GM18508 (cell line): ENCODE measurements around the gene CTDSPL.

Source experiments
- ATAC-seq: cut with Tn5 transposase; IDR thresholded peaks from one replicate; pipeline ENCODE4 v1.9.1; 2021; ENCODE audit warnings: moderate number of reproducible peaks; ENCODE audit not compliant: insufficient read depth, unreplicated experiment

CTDSPL gene

GRCh38 chr3:37852771-37853170, 8.9 kb upstream of the CTDSPL start:
- ATAC-seq: no peak

DNA sequence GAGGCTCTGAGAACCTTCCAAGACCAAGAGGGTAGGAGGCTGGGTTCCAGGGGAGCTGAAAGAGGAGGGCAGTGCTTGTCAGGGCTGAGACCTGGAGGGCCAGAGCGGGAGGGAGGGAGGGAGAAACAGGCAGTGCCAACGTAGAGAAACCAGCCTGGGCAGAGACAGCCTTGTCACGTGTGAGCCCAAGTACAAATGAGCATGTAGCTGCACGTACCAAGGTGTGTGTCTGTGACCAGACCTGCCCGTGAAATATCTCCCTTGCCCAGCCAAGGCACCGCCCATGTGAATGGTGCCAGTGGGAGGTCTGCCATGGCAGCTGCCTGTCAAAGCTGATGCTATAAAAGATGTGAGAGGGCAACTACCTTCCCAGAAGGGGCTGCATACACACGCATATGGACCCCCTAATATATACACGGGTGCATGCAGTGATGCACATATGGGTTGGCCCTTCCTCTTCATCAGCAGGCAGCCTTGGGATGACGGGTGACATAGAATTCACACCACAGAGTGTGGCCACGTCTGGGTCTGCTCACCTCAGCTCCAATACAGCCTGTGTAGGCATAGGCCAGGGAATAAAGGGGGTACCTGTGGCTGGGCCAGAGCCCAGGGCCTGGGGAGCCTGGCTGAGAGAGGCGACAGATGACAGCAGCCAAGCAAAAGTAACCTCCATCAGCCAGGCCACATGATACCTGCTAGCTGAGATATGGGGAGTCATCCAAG, 7.8 kb upstream of the CTDSPL start:
- ATAC-seq: no peak

DNA sequence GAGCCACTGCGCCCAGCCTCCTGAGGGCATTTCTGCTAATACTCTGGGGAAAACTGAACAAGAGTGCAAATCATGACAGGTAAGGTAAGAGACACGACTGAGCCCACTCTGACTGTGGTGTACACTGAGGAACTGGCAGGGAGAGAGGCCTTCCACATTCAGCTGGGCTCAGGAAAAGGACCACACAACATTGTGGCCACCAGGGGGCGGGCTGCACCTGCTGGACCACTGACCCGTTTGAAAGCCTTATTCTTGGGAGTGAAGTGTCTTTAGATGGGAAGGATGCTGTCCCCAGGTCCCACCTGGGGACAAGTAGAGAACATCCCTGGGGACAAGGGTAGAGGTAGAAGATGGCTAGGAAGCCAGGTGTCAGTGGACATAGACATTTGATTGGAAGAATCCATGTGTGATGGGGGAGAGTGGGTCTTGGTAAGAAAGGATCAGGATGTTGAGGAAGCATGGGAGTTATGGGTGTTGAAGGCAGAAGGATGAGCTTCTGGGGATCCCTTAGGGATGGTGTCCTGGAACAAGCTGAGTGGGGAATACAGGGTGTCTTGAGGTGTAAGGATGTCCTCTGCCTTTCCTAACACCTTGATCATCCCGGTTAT, 6.2 kb upstream of the CTDSPL start:
- ATAC-seq: no peak

DNA sequence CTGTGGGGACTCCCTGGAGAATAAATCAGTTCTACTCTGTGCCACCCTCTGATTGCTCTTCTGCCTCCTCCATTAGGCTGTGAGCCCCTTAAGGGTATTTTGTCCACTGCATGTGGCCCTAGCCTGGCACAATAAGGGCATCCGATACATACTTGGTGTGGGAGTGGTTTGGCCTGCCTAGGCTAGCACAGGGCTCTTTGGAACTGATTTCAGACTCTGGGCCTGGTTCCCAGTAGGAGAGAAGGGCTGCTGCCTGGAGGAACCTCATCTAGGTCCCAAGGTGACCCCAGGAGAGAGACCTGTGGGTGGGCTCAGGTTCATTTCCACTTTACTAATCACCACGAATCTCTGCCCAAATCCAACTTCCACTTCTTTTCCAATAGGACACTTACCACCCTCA, 5.3 kb upstream of the CTDSPL start:
- ATAC-seq: no peak

DNA sequence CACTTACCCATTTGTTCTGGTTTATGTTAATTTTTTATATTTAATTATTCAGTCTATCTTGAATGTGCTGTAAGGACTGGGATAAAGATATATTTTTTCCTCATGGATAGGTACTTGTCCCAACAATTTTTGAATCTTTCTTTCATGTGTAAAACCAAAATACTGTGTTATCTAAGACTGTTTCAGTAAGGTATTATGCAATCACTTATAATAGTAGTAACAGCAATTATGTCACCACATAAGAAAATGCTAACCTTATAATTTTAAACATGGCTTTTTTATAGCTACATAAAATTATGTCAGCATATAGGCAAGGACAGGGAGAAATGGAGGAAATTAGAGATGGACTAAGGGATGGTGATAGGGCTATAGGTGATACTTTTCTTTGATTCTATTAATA, 2.9 kb upstream of the CTDSPL start:
- ATAC-seq: no peak

DNA sequence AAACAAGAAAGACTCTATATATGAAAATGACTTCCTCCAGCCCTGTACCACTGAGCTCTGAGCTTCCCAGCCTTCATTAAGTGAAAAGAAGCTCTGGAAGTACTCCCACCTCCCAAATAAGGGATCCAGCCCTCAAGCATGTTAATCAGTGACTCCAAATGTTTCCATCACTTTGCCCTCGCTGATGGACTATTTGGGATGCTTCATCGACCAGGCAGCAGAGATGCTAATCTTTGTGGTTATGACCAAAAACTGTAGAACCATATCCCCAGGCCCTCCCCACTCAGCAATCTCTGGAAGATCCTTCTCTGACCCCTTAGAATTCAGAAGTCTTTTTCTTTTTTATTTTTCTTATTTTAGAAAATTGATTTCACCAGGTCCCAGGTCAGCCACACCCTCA, 2.3 kb upstream of the CTDSPL start:
- no peak for ATAC-seq

GRCh38 chr3:37859908-37860199, 1.8 kb upstream of the CTDSPL start:
- ATAC-seq: no peak

GRCh38 chr3:37862219-37862902, 681 bp downstream of the CTDSPL start:
- no peak for ATAC-seq

DNA sequence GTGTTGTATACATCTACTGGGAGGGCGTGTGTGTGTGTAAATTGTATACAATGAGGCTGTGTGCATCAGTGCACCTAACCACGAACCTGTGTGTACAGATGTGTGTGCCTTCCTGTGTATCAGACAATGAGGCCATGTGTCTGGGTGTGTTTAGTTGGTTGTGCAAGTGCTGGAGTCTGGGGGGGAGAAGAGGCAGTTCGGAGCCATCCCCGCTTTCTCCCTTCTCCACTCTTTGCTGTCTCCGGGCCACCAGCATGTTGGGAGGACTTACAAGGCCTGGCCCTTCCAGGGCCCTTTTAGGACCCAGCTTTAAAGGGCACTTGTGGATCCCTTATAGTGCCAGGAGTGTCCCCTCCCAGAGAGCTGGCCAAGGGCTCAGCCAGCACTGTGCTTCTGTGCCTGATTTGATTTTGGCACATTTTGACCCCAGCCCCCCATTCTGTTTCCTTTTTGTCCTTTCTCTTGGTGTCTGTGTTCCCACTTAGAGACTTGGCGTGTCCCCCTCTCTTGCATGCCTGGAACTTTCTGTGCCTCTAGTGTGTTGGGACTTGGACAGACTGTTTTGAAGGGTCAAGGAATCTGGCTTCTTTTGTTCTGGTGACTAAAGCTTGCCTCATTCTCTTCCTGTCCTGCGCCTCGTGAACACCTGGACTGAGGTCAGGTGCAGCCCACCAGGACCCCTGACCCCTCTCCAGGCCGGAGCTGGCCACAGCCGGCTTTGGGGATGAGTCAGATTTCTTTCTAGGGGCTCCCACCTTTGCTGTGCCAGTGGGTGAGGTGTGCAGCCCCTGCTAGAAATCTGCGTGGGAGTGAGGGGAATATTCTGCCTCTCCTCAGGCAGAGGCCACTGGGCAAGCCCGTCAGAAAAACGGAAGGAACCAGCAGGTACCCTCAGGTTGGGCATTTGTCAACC, 1.5 kb downstream of the CTDSPL start:
- ATAC-seq: no peak

- ATAC-seq: no peak
These were observed 2.5 kb downstream of the CTDSPL start for GRCh38 chr3:37863949-37864822.

DNA sequence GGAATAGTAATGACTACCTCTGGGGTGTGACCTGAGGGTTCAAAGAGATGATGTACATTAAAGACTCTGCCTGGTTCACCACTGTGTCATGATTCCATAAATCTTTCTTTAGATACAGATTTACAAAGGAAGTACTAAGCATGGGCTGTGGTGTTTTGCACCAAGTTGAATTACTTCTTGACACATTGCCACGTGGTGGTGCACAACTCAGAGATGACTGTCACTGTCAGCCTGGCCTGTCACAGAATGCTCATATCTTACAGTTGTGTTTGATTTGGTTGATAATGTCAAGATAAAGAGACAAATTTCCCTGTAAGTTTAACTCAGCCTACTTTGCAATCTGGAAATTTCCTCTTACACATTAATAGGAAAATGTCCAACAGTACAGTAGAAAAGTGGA, 3.2 kb downstream of the CTDSPL start:
- no peak for ATAC-seq

- no peak for ATAC-seq
These were observed 5.5 kb downstream of the CTDSPL start for GRCh38 chr3:37867144-37867543.

- no peak for ATAC-seq
These were observed 10.2 kb downstream of the CTDSPL start for GRCh38 chr3:37871858-37872257.

DNA sequence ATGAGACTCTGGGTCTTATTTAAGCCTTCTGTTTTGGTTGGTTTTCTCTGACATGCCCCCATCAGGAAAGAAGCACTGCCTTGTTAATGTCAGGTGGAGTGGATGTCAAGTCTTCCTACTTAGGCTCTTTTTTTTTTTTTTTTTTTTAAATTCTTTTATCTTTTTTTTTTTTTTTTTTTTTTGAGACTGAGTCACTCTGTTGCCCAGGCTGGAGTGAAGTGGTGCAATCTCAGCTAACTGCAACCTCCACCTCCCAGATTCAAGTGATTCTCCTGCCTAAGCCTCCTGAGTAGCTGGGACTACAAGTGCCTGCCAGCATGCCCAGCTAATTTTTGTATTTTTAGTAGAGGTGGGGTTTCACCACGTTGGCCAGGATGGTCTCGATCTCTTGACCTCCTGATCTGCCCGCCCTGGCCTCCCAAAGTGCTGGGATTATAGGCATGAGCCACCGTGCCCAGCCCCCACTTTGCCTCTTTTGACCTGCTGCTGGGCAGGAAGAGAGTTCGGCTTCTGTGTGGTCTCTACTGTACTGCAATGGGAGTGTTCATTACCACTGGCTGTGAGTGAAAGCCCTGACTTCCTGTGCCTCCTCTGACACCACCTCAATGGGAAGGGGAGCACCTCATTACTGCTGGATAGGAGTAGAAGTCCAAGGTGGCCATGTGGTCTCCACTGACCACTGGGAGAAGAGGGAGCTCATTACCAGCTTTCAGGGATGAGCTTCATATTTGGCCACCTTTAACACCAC, 10.9 kb downstream of the CTDSPL start:
- ATAC-seq: no peak

- no peak for ATAC-seq
These were observed 14.6 kb downstream of the CTDSPL start for GRCh38 chr3:37876279-37876678.

DNA sequence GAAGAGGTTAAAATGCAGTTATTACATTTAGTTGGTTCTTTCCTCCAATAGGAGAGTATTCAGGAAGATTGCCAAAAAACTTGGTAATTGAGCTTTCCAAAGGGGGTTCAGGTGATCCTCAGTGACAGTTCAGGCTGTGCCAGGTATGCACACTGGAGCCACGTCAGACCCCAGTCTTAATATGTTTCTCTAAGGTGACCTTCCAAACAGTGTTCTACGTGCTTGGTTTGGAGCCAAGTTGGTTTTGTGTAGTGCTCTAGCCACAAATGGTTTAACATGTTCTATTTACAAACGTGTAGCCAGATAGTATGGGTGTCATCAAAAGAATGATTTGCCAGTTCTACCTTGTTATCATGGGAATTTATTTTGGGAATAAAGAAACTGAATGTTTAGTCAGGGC, 21.0 kb downstream of the CTDSPL start:
- ATAC-seq: no peak

DNA sequence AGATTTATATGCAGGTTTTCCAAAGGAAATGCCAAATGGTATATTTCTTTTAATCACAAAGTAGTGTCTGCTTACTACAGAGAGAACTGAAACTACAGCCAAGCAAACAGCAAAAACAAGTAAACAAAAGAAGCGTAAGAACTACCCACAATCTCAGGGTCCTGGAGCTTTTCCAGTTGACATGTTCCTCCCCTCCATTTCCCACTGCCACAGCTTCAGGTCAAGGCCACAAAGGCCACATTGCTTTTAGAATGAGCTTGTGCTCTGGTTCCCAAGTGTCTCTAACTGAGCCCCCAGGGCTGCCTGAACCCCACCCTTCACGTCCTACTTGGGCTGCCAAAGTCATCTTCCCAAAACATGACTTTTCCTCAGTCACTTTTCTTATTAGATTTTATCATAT, 24.1 kb downstream of the CTDSPL start:
- no peak for ATAC-seq

DNA sequence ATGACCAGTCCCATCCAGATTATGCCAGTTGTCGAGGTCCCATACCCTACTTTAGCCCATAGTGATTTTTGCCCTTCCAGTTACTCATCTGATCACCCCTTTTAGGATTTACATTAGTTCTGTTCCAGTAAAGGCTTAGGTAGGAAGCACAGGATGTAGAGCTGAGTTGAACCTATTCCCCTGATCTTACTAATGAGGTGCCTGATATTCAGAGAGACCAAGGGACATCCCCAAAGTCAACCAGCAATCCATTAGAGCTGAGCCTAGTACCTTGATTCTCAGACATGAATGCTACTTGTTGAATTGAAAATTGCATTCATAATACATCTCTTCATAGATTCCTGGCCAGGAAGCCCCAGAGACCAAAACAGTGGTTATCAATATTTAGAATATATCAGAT, 24.7 kb downstream of the CTDSPL start:
- ATAC-seq: no peak

DNA sequence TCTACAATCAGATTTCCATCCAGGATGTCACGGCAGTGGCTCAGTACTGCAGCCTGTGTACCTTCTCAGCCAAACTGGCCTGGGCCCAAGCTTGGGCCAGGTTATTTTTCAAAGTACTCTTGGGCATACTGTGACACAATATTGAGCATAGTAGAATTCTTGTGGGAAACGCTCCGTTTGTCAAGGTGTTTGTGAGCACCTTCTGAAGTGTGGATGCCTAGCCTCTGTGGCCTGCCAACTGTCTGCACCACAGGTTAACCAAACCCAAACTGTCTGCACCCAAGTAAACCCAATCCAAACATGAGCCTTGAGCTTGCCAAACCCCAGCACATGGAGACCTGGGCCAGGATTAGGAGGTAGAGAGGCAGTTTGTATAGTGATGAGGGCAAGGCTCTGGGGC, 25.4 kb downstream of the CTDSPL start:
- ATAC-seq: no peak
